ENCODE results near the gene RBM33. TPM values are rescaled to one million over a fixed set of nuclear protein-coding genes. Genes with fewer than 3 reads are reported as not detected.

The RBM33 gene
- total and polyA plus RNA-seq, 8 donors, result 7.5 to 182 (median 60.5) TPM

DNA sequence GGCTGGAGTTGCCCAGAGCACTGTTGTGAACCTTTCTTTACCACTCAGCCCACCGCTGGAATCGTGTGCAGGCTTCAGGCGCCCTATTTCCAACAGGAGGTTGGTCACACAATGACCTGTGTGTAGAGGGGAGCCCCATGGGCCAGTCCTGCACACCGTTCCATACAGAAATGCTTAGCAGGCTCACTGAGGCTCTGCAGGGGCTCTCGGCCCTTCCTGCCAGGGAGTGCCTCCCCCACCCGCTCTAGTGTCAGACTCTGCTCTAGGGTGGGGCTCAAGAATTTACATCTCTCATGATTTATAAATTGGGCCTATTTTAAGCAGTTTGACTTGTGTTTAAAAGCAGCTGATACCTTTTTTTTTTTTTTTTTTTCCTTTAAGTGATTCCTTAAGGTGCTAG, 125.8 kb downstream of the RBM33 start:
- peaks cover 0 to 10% (median 0%) of the 10 kb centered on the region in 4 donors for H3K4me1 ChIP-seq
- WGBS, 5 donors, result 83 to 95% (median 87%) methylated on average over 6 of the region's 6 CpGs
- peaks cover 45 to 100% (median 97%) of the 10 kb centered on the region in 4 donors for H3K36me3 ChIP-seq
- peak overlapping the region in 1 of 5 donors; percentile 64 for H3K27ac ChIP-seq
- no peak overlapping the region for H3K4me3 ChIP-seq
- TF ChIP-seq POLR2AphosphoS5 (IDR thresholded peaks at IDR 0.05), result no peak
- no peak for TF ChIP-seq POLR2A (IDR thresholded peaks at IDR 0.05)
- no peak for TF ChIP-seq CTCF (IDR thresholded peaks at IDR 0.05)
- TF ChIP-seq EP300 (IDR thresholded peaks at IDR 0.05), result no peak
- H3K27me3 ChIP-seq, result no peaks in the 10 kb centered on the region
- intact Hi-C loops (cut with DNase I; ENCODE audit: low total_unique reads), result no loop called here
- no peaks in the 10 kb centered on the region for H3K9me3 ChIP-seq
- DNase-seq, result no peak

- TF ChIP-seq EP300 (IDR thresholded peaks at IDR 0.05) (no peak), POLR2A (IDR thresholded peaks at IDR 0.05) (no peak), CTCF (IDR thresholded peaks at IDR 0.05) (no peak), POLR2AphosphoS5 (IDR thresholded peaks at IDR 0.05) (no peak)
- WGBS, 5 donors, result 90 to 98% (median 95%) methylated on average over 4 of the region's 4 CpGs
- peaks cover 27 to 100% (median 99%) of the 10 kb centered on the region in 4 donors for H3K36me3 ChIP-seq
- H3K27ac ChIP-seq, result peak overlapping the region in 1 of 5 donors; percentile 4
- peaks cover 0 to 10% (median 0%) of the 10 kb centered on the region in 4 donors for H3K4me1 ChIP-seq
- no peak overlapping the region for H3K4me3 ChIP-seq
- intact Hi-C loops (cut with DNase I; ENCODE audit: low total_unique reads), result no loop called here
- DNase-seq, result no peak
- H3K9me3 ChIP-seq, result no peaks in the 10 kb centered on the region
- H3K27me3 ChIP-seq, result no peaks in the 10 kb centered on the region
These were observed 129.1 kb downstream of the RBM33 start for GRCh38 chr7:155773531-155773930.

GRCh38 chr7:155774947-155775346, 130.5 kb downstream of the RBM33 start:
- no peak for TF ChIP-seq POLR2A (IDR thresholded peaks at IDR 0.05)
- no peak for TF ChIP-seq CTCF (IDR thresholded peaks at IDR 0.05)
- no peak for TF ChIP-seq POLR2AphosphoS5 (IDR thresholded peaks at IDR 0.05)
- no peak for TF ChIP-seq EP300 (IDR thresholded peaks at IDR 0.05)
- intact Hi-C loops (cut with DNase I; ENCODE audit: low total_unique reads), result no loop called here
- DNase-seq, result no peak
- peaks cover 0 to 7% (median 0%) of the 10 kb centered on the region in 4 donors for H3K4me1 ChIP-seq
- peak overlapping the region in 1 of 5 donors; percentile 61 for H3K27ac ChIP-seq
- WGBS, 5 donors, result 93 to 96% (median 96%) methylated on average over 14 of the region's 14 CpGs
- H3K4me3 ChIP-seq, result no peak overlapping the region
- no peaks in the 10 kb centered on the region for H3K9me3 ChIP-seq
- H3K27me3 ChIP-seq, result no peaks in the 10 kb centered on the region
- H3K36me3 ChIP-seq, result peaks cover 19 to 100% (median 97%) of the 10 kb centered on the region in 4 donors

DNA sequence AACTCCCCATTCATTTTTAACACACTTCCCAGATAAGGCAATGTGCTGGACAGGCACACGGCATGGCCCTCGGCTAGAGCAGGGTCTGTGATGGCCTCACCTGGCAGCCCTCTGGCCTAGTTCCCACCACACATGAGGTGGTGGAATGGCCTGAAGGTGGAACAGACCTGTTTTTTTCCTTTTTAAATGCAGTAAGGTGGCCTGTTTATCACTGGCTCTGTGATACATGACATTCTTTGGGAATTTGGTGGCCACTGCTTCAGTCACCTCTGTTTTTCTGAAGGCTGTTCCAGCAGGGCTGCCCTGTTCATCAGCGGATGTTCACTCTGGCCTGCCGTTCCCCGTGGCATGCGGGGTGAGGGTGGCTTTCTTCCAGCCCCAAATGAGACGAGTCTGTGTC, 131.2 kb downstream of the RBM33 start:
- DNase-seq, result peak in 1 of 2 donors; percentile 15
- Histone ChIP-seq H3K4me3 (no peak overlapping the region), H3K4me1 (no peaks in the 10 kb centered on the region), H3K9me3 (no peaks in the 10 kb centered on the region), H3K36me3 (peaks cover 27 to 100% (median 97%) of the 10 kb centered on the region in 4 donors), H3K27ac (peak overlapping the region in 1 of 5 donors; percentile 61), H3K27me3 (no peaks in the 10 kb centered on the region)
- intact Hi-C loops (cut with DNase I; ENCODE audit: low total_unique reads), result no loop called here
- no peak for TF ChIP-seq EP300 (IDR thresholded peaks at IDR 0.05)
- TF ChIP-seq POLR2A (IDR thresholded peaks at IDR 0.05), result no peak
- no peak for TF ChIP-seq POLR2AphosphoS5 (IDR thresholded peaks at IDR 0.05)
- no peak for TF ChIP-seq CTCF (IDR thresholded peaks at IDR 0.05)
- WGBS, 5 donors, result 90 to 93% (median 91%) methylated on average over 7 of the region's 7 CpGs
